ENCODE measurements around the gene NDUFA3. TPM values are rescaled to one million over a fixed set of nuclear protein-coding genes. Genes with fewer than 3 reads are reported as not detected.
A peak's percentile ranks its signal among the peaks of the same experiment; 100 is the strongest.

Gene NDUFA3
- total and polyA plus RNA-seq, 2 of the 13 experiments (the other 11 are each of a cell fraction or from before 2014, with no cell fraction given) = 31.6 to 75.4 TPM

GRCh38 chr19:54155694-54156093 lies 53.0 kb downstream of the NDUFA3 start (continued):
- no peak for TF ChIP-seq ZBTB33 (CRISPR knock-in tag; IDR thresholded peaks at IDR 0.05)
- peak; percentile 50 for TF ChIP-seq AGO1 (IDR thresholded peaks at IDR 0.05; ENCODE audit: low read depth, low read length, poor library complexity, severe bottlenecking)
- TF ChIP-seq CTCF (CRISPR knock-in tag; IDR thresholded peaks at IDR 0.05) = 0 out of 2 replicates have a peak, but pooled peaks have one; percentile 5
- TF ChIP-seq POLR2G (IDR thresholded peaks at IDR 0.05; ENCODE audit: low read depth, low read length) = peak; percentile 42; the same call in 1 of the 2 replicates
- TF ChIP-seq ZFP82 (CRISPR knock-in tag; IDR thresholded peaks at IDR 0.05; ENCODE audit: borderline replicate concordance) = no peak
- TF ChIP-seq ZNF446 (CRISPR knock-in tag; IDR thresholded peaks at IDR 0.05) = no peak
- TF ChIP-seq RBM22 (optimal IDR thresholded peaks at IDR 0.05; ENCODE audit: low read length) = peak; percentile 88
- TF ChIP-seq HNF1B (CRISPR knock-in tag; IDR thresholded peaks at IDR 0.05) = no peak
- TF ChIP-seq ZEB1 (IDR thresholded peaks at IDR 0.05; ENCODE audit: insufficient replicate concordance, low read depth) = no peak
- peak; percentile 73 for TF ChIP-seq RBFOX2 (IDR thresholded peaks at IDR 0.05; ENCODE audit: low read depth, low read length)
- no peak for TF ChIP-seq ZBTB44 (CRISPR knock-in tag; IDR thresholded peaks at IDR 0.05)
- TF ChIP-seq MXD3 (CRISPR knock-in tag; IDR thresholded peaks at IDR 0.05) = no peak
